Measurements from ENCODE around the gene ADPRS.

ADPRS gene

DNA sequence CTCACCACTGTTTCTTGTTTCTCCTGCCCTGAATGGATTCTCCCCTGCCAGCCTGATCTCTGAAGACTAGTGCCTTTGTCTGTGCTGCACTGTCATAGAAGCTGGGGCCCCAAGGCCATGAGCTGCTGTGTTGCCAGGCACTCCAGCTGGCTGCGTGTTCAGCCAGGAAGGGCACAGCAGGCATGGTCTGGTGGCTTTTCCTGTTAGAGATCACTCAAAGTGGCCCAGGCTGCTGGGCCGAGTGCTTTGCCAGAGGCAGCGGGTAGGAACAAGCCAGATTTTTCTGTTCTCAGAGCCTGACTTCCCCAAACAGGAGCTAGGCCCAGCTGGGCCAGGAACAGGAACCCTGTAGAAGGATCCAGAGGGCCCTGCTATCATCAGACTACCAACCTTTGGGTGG lies 5.2 kb downstream of the ADPRS start:
- TF ChIP-seq, protein P1, sequence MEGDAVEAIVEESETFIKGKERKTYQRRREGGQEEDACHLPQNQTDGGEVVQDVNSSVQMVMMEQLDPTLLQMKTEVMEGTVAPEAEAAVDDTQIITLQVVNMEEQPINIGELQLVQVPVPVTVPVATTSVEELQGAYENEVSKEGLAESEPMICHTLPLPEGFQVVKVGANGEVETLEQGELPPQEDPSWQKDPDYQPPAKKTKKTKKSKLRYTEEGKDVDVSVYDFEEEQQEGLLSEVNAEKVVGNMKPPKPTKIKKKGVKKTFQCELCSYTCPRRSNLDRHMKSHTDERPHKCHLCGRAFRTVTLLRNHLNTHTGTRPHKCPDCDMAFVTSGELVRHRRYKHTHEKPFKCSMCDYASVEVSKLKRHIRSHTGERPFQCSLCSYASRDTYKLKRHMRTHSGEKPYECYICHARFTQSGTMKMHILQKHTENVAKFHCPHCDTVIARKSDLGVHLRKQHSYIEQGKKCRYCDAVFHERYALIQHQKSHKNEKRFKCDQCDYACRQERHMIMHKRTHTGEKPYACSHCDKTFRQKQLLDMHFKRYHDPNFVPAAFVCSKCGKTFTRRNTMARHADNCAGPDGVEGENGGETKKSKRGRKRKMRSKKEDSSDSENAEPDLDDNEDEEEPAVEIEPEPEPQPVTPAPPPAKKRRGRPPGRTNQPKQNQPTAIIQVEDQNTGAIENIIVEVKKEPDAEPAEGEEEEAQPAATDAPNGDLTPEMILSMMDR (IDR thresholded peaks at IDR 0.05; ENCODE audit: low read depth, low read length): no peak
- H3K4me3 ChIP-seq (ENCODE audit: low read depth, low read length): no peak overlapping the region

DNA sequence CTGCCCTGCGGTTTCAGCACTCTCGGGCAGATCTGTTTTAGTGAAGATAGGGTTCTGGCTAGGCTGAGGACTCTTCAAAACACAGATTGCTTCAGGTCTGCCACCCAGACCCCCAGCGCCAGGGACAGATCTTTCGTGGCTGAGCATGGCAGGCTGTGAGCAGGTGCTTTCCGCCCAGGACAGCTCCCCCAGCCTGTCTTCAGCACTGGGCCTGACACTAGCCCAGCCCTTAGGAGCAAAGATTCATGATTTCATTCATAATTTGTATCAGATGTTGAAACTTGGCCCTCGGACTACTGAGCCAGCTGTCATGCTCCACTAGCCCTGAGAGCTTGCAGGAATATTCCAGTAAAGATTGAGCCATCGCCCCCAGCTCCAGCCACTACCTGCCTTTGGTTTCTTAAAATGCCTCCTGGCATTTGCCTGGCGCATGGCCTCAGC lies 5.9 kb downstream of the ADPRS start:
- TF ChIP-seq, protein P1 (IDR thresholded peaks at IDR 0.05; ENCODE audit: low read depth, low read length): no peak
- no peak overlapping the region for H3K4me3 ChIP-seq (ENCODE audit: low read depth, low read length)

DNA sequence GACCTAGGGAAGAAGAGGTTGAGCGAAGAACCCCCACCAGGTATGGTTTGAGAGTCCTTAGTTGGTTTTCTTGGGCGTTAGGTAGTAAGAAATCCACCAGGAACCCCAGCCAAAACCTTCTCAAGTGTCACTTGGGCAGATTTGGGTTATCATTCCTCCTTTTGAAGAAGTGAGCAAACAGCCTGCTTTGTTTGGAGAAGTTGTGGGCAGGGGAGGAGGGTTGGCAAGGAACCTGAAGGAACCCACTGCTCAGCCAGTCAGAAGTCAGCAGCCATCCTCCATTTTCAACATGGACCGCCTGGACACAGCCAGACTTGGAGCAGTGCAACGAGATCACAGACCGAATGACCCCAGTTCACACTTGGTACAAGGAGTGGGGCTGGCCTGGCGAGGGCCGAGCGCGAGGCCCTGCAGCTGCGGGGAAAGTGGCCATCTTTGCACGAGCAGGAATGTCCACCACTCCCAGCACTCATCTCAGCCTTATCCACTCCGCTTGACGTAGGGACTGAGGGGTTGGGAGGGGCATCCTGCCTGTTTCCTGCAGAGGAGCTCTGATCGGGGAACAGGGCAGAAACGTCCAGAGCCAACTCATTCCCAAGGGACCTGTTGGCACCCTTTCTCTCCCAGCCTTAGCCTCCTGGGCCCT lies 7.2 kb downstream of the ADPRS start:
- TF ChIP-seq, protein P1 (IDR thresholded peaks at IDR 0.05; ENCODE audit: low read depth, low read length): no peak
- no peak overlapping the region for H3K4me3 ChIP-seq (ENCODE audit: low read depth, low read length)

DNA sequence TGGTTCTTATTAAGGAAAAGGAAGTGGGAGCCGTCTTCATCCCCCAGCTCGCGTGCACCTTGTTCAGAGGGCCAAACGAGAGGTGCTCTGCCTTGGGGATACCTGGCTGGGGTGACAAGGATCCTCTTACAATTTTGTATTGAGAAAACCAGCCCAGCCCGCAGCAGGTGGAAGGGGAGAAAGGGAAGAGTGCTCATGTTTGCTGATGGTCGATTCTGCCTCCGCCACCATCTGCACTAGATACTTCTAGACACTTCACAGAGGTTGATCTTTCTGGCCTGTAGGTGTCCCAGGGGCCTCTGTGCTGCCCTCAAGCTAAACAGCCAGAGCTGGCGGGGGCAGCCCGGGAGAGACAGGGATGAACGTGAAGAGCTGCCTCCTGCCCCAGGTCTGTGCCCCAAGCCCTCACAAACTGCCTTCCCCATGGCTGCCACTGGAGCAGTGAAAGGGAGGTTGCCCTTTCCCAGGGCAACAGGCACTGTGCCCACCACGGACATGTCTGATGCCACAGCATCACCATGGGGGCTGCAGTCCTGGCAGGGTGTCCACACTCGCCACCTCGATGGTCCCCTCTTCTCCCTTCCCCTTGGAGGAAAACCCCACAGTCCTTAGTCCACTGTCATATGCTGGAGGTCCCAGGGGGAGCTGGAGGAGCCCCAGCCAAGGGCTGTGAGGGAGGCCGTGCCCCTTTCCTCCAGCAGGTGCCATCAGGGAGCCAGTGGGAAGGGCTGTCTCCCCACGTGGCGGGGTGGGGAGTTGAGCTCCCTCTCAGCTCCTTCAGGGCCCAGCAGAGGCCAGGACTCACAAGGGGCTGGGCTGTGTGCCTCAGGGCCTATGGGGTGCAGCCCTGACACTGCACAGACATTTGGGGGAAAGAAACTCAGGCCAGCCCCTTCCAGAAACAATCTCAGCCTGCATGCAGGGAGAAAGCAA lies 8.1 kb downstream of the ADPRS start:
- H3K4me3 ChIP-seq (ENCODE audit: low read depth, low read length): no peak overlapping the region
- TF ChIP-seq, protein P1 (IDR thresholded peaks at IDR 0.05; ENCODE audit: low read depth, low read length): no peak

DNA sequence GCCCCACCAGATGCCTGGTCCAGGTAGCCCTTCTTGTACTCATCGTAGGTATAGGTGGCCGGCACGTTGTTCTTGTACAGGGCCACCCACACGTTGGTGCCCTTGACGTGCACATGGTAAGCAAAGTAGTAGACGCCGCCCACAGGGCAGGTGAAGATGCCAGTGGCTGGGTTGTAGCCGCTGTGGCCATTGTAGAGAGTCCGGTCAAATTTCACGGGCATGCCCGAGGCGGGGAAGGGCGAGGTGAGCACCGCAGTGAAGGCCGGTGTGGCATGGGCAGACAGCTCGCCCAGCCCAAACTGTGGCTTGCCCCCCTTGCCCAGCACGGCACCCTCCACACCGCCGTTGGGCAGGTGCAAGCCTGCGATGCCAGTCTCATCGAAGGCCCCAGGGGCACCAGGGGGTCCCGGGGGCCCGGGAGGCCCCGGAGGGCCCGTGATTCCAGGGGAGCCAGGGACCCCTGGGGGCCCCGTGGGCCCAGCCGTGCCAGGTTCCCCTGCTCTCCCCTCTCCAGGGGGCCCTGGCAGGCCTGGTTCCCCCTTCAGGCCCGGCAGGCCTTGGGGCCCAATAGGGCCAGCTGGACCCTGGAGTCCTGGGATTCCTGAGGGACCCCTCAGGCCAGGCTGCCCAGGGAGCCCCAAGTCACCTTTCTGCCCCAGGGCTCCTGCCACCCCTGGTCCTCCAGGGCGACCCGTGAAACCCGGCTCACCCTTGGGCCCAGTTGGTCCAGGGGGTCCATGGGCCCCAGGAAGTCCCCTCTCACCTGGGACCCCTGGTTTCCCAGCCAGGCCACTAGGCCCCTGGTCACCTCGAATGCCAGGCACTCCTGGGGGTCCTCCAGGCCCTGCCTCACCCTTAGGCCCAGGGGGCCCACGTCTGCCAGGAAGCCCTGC lies 9.2 kb downstream of the ADPRS start:
- no peak overlapping the region for H3K4me3 ChIP-seq (ENCODE audit: low read depth, low read length)
- TF ChIP-seq, protein P1 (IDR thresholded peaks at IDR 0.05; ENCODE audit: low read depth, low read length): no peak

DNA sequence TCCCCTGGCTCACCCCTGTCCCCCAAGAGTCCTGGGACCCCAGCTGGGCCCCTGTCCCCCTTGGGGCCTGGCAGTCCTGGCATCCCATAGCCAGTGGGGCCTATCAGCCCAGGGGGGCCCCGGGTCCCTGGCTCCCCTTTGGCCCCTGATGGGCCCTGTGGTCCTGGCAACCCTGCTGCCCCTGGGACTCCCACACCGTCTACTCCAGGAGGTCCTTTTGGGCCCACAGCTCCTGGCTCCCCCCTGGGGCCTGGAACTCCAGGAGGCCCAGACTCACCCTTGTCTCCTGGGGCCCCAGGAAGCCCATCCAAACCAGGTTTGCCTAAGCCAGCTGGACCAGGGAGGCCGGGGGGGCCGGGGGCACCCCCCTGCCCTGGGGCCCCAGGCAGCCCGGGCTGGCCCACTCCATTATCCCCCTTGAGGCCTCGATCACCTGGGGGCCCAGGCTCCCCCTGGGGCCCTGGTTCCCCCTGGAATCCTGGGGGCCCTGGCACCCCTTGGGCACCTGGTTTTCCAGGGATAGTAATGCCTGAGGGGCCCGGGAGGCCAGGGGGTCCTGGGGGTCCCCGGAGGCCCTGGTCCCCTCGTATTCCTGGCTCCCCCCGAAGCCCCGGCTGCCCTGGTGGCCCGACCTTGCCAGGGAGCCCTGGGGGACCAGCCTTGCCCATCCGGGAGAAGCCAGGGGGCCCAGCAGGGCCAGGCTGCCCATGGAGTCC lies 10.1 kb downstream of the ADPRS start:
- TF ChIP-seq, protein P1 (IDR thresholded peaks at IDR 0.05; ENCODE audit: low read depth, low read length): no peak
- no peak overlapping the region for H3K4me3 ChIP-seq (ENCODE audit: low read depth, low read length)

Measured in WI38 (cell line).